ENCODE results near the gene GPATCH1.

The GPATCH1 gene

DNA sequence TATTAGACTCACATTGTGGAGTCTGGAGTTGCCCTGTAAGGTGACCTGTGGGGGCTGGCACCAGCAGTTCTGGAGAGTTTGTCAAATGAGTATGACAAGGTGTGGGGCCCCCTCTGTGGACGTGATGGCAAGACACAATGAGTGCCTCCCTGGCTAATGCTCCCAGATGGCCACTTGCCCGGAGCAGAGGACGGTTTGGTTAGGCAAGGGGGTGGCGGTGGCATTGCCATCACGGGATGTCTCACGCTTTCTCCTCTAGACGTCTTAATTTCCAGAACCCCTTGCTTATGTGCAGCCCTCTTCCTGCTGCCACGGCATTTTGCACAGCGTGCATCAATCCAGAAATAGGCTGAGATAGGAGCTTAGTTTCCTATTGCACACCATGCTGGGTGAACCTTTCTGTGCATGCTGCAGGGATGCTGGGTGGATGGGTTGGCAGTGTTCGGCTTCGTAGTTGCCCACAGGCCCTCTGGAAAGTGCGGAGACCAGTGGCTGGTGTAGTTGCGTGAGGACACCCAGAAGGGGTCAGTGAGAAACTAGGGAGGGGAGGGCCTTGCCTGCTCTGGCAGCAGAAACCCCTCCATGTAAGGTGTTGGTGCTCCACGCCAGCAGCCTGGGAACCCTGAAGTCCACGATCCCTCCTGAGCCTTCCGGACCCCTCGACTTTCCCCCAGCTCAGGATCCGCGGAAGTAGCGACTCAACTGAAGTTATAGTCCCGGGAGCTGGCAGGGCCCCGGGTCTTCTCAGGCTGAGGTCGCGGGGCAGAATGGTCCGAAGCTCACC is 95.1 kb downstream of the GPATCH1 start:
- intact Hi-C loops (cut with DNase I): loop anchor here (10.0 kb wide), 1 partner anchor 201 kb away; the partner anchor contains the start of genes CEP89 and FAAP24
- DNase-seq: peak in 20 of 42 donors; percentile 10 to 56 (median 30)

DNA sequence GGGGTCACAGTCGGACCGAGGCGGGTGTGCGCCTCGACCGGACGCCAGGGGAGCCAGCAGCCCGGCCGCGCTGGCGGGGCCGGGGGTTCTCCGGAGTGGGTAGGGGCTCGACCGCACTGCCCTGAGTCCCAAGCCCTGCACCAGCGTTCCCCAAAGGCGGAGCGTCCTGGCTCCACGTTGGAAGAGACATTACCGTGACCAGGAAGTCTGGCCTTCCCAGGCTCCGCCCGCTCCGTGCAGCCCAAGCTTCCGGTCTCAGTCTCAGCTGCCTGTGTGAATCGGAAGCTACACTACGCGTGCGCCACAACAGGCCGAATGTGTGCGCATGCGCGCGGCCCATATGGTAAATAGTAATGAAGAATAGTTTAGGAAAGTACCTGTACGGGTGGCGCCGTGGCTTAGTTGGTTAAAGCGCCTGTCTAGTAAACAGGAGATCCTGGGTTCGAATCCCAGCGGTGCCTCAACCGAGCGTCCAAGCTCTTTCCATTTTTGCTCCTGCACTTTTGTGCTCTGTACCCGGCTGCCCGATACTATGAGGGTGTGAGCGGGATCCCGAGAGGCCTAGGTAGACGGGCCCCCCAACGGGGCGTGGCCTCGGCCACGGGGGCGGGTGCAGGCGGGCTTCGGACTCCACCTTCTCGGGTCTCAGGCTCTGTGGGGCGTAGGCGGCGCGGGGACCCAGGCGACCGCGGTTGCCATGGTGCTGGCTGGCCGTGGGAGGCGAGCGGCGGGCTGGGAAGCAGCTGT is 95.9 kb downstream of the GPATCH1 start:
- intact Hi-C loops (cut with DNase I): loop anchor here (10.0 kb wide), 1 partner anchor 202 kb away; the partner anchor contains the start of genes CEP89 and FAAP24

DNA sequence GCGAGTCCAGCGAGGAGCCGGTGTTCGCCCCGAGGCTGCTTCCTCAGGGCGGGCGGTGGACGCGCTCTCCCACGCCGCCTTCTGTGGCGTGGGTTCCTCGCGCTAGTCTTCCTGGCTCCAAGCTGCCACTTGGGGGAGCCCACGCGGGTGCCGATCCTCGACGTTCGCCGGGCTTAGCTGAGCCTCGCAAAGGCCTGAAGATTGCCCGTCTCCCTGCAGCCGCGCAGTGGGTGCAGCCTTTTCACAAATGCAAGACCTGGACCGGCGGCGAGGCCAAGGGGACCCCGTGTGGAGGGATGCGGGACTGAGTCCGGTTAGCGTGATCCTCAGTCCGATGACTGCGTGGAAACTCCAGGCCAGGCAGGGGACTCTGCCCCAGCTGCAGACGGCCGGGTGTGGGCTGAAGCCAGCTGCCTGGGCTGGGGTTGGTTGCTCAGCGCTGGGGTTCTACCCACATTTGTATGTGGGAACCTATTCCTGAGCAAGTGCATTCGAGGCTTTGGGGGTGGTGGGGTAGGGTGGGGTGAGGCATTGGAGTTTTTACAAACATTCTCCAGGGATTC is 96.5 kb downstream of the GPATCH1 start:
- intact Hi-C loops (cut with DNase I): loop anchor here (10.0 kb wide), 1 partner anchor 203 kb away; the partner anchor contains the start of genes CEP89 and FAAP24
- DNase-seq: peak in 11 of 42 donors; percentile 52 to 84 (median 79)

More for the DNA sequence above, 95.9 kb downstream of the GPATCH1 start:
- DNase-seq: peak; percentile 87 to 97 (median 93)
